H1 (cell line): ENCODE results near the gene G3BP1. TPM values are rescaled to one million over a fixed set of nuclear protein-coding genes. Genes with fewer than 3 reads are reported as not detected.

ENCODE experiments used
- CTBP2 ChIP-seq: IDR thresholded peaks from 2 replicates; pipeline ENCODE4 v1.7.0; 2011; ENCODE audit warnings: borderline replicate concordance, mild to moderate bottlenecking, moderate library complexity, mixed read lengths, low read length; ENCODE audit not compliant: insufficient read depth, insufficient read length
- RXRA ChIP-seq: IDR thresholded peaks from 2 replicates; pipeline ENCODE4 v1.6.1; 2011; ENCODE audit warnings: low read depth, mild to moderate bottlenecking, low read length, moderate library complexity; ENCODE audit not compliant: insufficient read depth
- polyA plus RNA-seq, 7 experiments: library from polyadenylated mRNA; depleted of rRNA in 3 of 7; stranded (reverse) in 5 of 7; unstranded in 2 of 7; fragments of >200 nt in 5 of 7; fragments of 200-250 nt in 2 of 7; gene quantifications; 1 replicate in 5 of 7; 2 replicates in 1 of 7; 4 replicates in 1 of 7; pipeline versions ENCODE4 v1.2.1 to v1.2.3, GENCODE V29; 2011 to 2013; ENCODE audit warnings: missing spikeins in 2 of 7, mixed read lengths in 2 of 7
- total RNA-seq: library from RNA; stranded (reverse); fragmentation: NEBNext Ultra II Directional; extraction: Animal tissue kit (Norgen Biotek cat#: 25700); gene quantifications from 2 replicates; pipeline ENCODE4 v1.2.1, GENCODE V29; 2021

Gene G3BP1
- total and polyA plus RNA-seq, 2 of the 8 experiments (the other 6 are each of a cell fraction or from before 2014, with no cell fraction given) = 71.2 to 516 TPM

DNA sequence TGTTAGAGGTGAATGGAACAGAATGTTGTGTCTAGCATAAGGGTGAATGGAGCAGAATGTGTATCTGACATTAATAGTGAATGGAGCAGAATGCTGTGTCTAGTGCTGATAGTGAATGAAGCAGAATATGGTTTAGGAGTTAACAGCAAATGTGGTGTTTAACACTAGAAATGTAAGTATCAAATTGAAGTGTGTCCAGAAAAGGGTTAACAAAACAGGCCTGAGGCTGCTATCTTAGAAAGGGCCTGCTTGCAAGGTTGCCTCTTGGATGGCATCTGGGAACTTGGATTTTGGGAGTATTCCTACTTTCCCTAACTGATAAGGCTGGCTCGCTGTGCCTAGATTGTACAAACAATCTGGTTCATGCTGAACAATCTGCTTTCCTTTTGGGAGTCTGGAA, 76.1 kb downstream of the G3BP1 start (continued):
- TF ChIP-seq RXRA (no peak), CTBP2 (no peak)
